ENCODE measurements around the gene GPRC5C. TPM values are rescaled to one million over a fixed set of nuclear protein-coding genes. Genes with fewer than 3 reads are reported as not detected.

Gene GPRC5C
- total and polyA plus RNA-seq, 11 donors, result 22.2 to 59.9 (median 35.3) TPM

GRCh38 chr17:74473294-74473693, 41.4 kb downstream of the GPRC5C start:
- TF ChIP-seq POLR2A (IDR thresholded peaks at IDR 0.05), result no peak
- TF ChIP-seq CTCF (IDR thresholded peaks at IDR 0.05), result no peak
- Histone ChIP-seq H3K27me3 (peaks cover 0 to 27% (median 0%) of the 10 kb centered on the region in 9 donors), H3K36me3 (peaks cover 0 to 28% (median 0%) of the 10 kb centered on the region in 9 donors), H3K4me3 (no peak overlapping the region), H3K9me3 (peaks cover 0 to 12% (median 2%) of the 10 kb centered on the region in 12 donors), H3K27ac (no peak overlapping the region), H3K4me1 (peaks cover 0 to 33% (median 0%) of the 10 kb centered on the region in 12 donors)
- DNase-seq (no peak), ATAC-seq (no peak)
- intact Hi-C loops (cut with DNase I), result no loop called here
- 76 to 91% (median 82%) methylated on average over 8 of the region's 8 CpGs for WGBS, 4 donors

GRCh38 chr17:74474043-74474792, 42.3 kb downstream of the GPRC5C start:
- H3K27me3 ChIP-seq, result peaks cover 0 to 25% (median 2%) of the 10 kb centered on the region in 9 donors
- DNase-seq, result peak in 1 of 5 donors; percentile 52
- peaks cover 0 to 28% (median 0%) of the 10 kb centered on the region in 9 donors for H3K36me3 ChIP-seq
- no peak overlapping the region for H3K4me3 ChIP-seq
- ATAC-seq, result no peak
- TF ChIP-seq CTCF (IDR thresholded peaks at IDR 0.05), result no peak
- TF ChIP-seq POLR2A (IDR thresholded peaks at IDR 0.05), result no peak
- H3K27ac ChIP-seq, result no peak overlapping the region
- 73 to 85% (median 77%) methylated on average over 8 to 9 of the region's 9 CpGs for WGBS, 4 donors
- H3K4me1 ChIP-seq, result peaks cover 0 to 33% (median 0%) of the 10 kb centered on the region in 12 donors
- H3K9me3 ChIP-seq, result peaks cover 0 to 12% (median 2%) of the 10 kb centered on the region in 12 donors
- intact Hi-C loops (cut with DNase I), result no loop called here

GRCh38 chr17:74475189-74475588, 43.3 kb downstream of the GPRC5C start:
- Histone ChIP-seq H3K27ac (no peak overlapping the region), H3K36me3 (peaks cover 0 to 28% (median 0%) of the 10 kb centered on the region in 9 donors), H3K9me3 (peaks cover 0 to 12% (median 2%) of the 10 kb centered on the region in 12 donors), H3K4me3 (no peak overlapping the region), H3K4me1 (peaks cover 0 to 39% (median 0%) of the 10 kb centered on the region in 12 donors), H3K27me3 (peaks cover 0 to 25% (median 3%) of the 10 kb centered on the region in 9 donors)
- WGBS, 4 donors, result 84 to 93% (median 87%) methylated on average over 4 of the region's 4 CpGs
- ATAC-seq, result no peak
- intact Hi-C loops (cut with DNase I), result no loop called here
- no peak for DNase-seq
- TF ChIP-seq CTCF (IDR thresholded peaks at IDR 0.05) (no peak), POLR2A (IDR thresholded peaks at IDR 0.05) (no peak)

GRCh38 chr17:74477411-74477810, 45.5 kb downstream of the GPRC5C start:
- DNase-seq (no peak), ATAC-seq (no peak)
- Histone ChIP-seq H3K9me3 (peaks cover 0 to 12% (median 2%) of the 10 kb centered on the region in 12 donors), H3K4me3 (no peak overlapping the region), H3K27ac (peak overlapping the region in 1 of 12 donors; percentile 89), H3K27me3 (peaks cover 0 to 17% (median 0%) of the 10 kb centered on the region in 9 donors), H3K4me1 (peaks cover 0 to 39% (median 0%) of the 10 kb centered on the region in 12 donors), H3K36me3 (peaks cover 0 to 18% (median 0%) of the 10 kb centered on the region in 9 donors)
- WGBS, 4 donors, result 70 to 88% (median 83%) methylated on average over 4 of the region's 4 CpGs
- TF ChIP-seq CTCF (IDR thresholded peaks at IDR 0.05) (no peak), POLR2A (IDR thresholded peaks at IDR 0.05) (no peak)
- intact Hi-C loops (cut with DNase I), result no loop called here

Data from heart left ventricle (tissue), 16 donors.